M059J (cell line): ENCODE data around the gene PRRC2A. TPM values are rescaled to one million over a fixed set of nuclear protein-coding genes. Genes with fewer than 3 reads are reported as not detected.

ENCODE experiments used
- DNase-seq: peaks from one replicate; pipeline ENCODE4 v3.0.0-alpha.2; 2012; ENCODE audit warnings: low read depth
- total RNA-seq: library from RNA; depleted of rRNA; stranded (reverse); fragments of >200 nt; shearing (Covaris generic); gene quantifications from 2 replicates; pipeline ENCODE4 v1.2.3, GENCODE V29; 2014; rRNA removed

Gene PRRC2A
- total RNA-seq, 1 experiment from 2014 or later, result 121 TPM

GRCh38 chr6:31665501-31666336, 45.2 kb downstream of the PRRC2A start, which contains the start of gene CSNK2B:
Gene CSNK2B, plus strand, starts transcription at chr6:31666080. Its CDS starts 752 bp downstream, at chr6:31666832.
- DNase-seq, result peak; percentile 100

- DNase-seq, result peak; percentile 33
Observed at GRCh38 chr6:31666337-31666965, 45.9 kb downstream of the PRRC2A start.

GRCh38 chr6:31669676-31670075, 49.2 kb downstream of the PRRC2A start, which contains the start of gene LY6G5B:
Gene LY6G5B, plus strand, starts transcription at chr6:31669976. Its CDS starts 975 bp downstream, at chr6:31670951.
- no peak for DNase-seq

GRCh38 chr6:31676322-31676903, 55.9 kb downstream of the PRRC2A start:
- no peak for DNase-seq

- no peak for DNase-seq
Observed at GRCh38 chr6:31676904-31677303, 56.4 kb downstream of the PRRC2A start.

- DNase-seq, result no peak
Observed at GRCh38 chr6:31677955-31678354, 57.4 kb downstream of the PRRC2A start.

GRCh38 chr6:31680226-31681134, 60.0 kb downstream of the PRRC2A start, which contains the start of gene LY6G5C:
Gene LY6G5C, minus strand, starts transcription at chr6:31681067. Its CDS starts 694 bp downstream, at chr6:31680373.
- DNase-seq, result peak; percentile 93

- DNase-seq, result peak; percentile 67
Observed at GRCh38 chr6:31681135-31681671, 60.7 kb downstream of the PRRC2A start.

- DNase-seq, result no peak
Observed at GRCh38 chr6:31683591-31683990, 63.1 kb downstream of the PRRC2A start.

GRCh38 chr6:31686483-31686882, 66.0 kb downstream of the PRRC2A start:
- no peak for DNase-seq

GRCh38 chr6:31687321-31687720, 66.8 kb downstream of the PRRC2A start:
- no peak for DNase-seq

Other genes with a start within 250 kb of the PRRC2A start
- gene MICA, start 217.1 kb upstream of the PRRC2A start, total RNA-seq, result 155 and 164 TPM in 2 replicates
- 47.6 and 59.9 TPM in 2 replicates for gene MICB, start 122.6 kb upstream of the PRRC2A start, total RNA-seq
- not detected in 2 replicates for gene MCCD1, start 91.8 kb upstream of the PRRC2A start, total RNA-seq
- gene DDX39B, start 78.7 kb upstream of the PRRC2A start, total RNA-seq, result 351 and 506 TPM in 2 replicates
- gene ATP6V1G2, start 74.1 kb upstream of the PRRC2A start, total RNA-seq, result 0.20 TPM in 1 of 2 replicates, not detected in the other
- gene NFKBIL1, start 73.1 kb upstream of the PRRC2A start, total RNA-seq, result 12.8 and 25.7 TPM in 2 replicates
- not detected in 2 replicates for gene LTA, start 48.4 kb upstream of the PRRC2A start, total RNA-seq
- gene TNF, start 45.1 kb upstream of the PRRC2A start, total RNA-seq, result 0.47 and 0.62 TPM in 2 replicates
- 2.1 and 4.6 TPM in 2 replicates for gene LTB, start 38.3 kb upstream of the PRRC2A start, total RNA-seq
- not detected in 2 replicates for gene LST1, start 34.4 kb upstream of the PRRC2A start, total RNA-seq
- gene NCR3, start 27.7 kb upstream of the PRRC2A start, total RNA-seq, result not detected in 2 replicates
- not detected in 2 replicates for gene AIF1, start 5.5 kb upstream of the PRRC2A start, total RNA-seq
- gene BAG6, start 31.9 kb downstream of the PRRC2A start, total RNA-seq, result 194 and 317 TPM in 2 replicates
- gene APOM, start 35.2 kb downstream of the PRRC2A start, total RNA-seq, result 3.7 and 6.9 TPM in 2 replicates
- 29.9 and 37.5 TPM in 2 replicates for gene C6orf47, start 40.1 kb downstream of the PRRC2A start, total RNA-seq
- gene GPANK1, start 44.3 kb downstream of the PRRC2A start, total RNA-seq, result 17.7 and 31.6 TPM in 2 replicates
- gene CSNK2B, start 45.4 kb downstream of the PRRC2A start, total RNA-seq, result 645 and 1,183 TPM in 2 replicates
- 0.10 and 1.1 TPM in 2 replicates for gene LY6G5B, start 49.3 kb downstream of the PRRC2A start, total RNA-seq
- gene LY6G5C, start 60.4 kb downstream of the PRRC2A start, total RNA-seq, result 2.0 and 2.5 TPM in 2 replicates
- 37.0 and 51.9 TPM in 2 replicates for gene ABHD16A, start 82.6 kb downstream of the PRRC2A start, total RNA-seq
- not detected in 2 replicates for gene LY6G6F, start 86.2 kb downstream of the PRRC2A start, total RNA-seq
- not detected in 2 replicates for gene LY6G6D, start 94.6 kb downstream of the PRRC2A start, total RNA-seq
- not detected in 2 replicates for gene LY6G6C, start 101.0 kb downstream of the PRRC2A start, total RNA-seq
- not detected in 2 replicates for gene MPIG6B, start 102.7 kb downstream of the PRRC2A start, total RNA-seq
- 75.1 and 90.7 TPM in 2 replicates for gene DDAH2, start 108.6 kb downstream of the PRRC2A start, total RNA-seq
- 1,686 and 1,715 TPM in 2 replicates for gene CLIC1, start 115.8 kb downstream of the PRRC2A start, total RNA-seq
- 12.8 and 19.4 TPM in 2 replicates for gene MSH5, start 119.3 kb downstream of the PRRC2A start, total RNA-seq
- gene SAPCD1, start 141.9 kb downstream of the PRRC2A start, total RNA-seq, result 1.7 TPM in 1 of 2 replicates, not detected in the other
- 0.94 and 1.8 TPM in 2 replicates for gene VWA7, start 156.6 kb downstream of the PRRC2A start, total RNA-seq
- 33.1 and 51.2 TPM in 2 replicates for gene VARS1, start 175.0 kb downstream of the PRRC2A start, total RNA-seq
- gene LSM2, start 186.3 kb downstream of the PRRC2A start, total RNA-seq, result 162 and 306 TPM in 2 replicates
- 0.30 and 2.5 TPM in 2 replicates for gene HSPA1L, start 194.6 kb downstream of the PRRC2A start, total RNA-seq
- gene HSPA1A, start 194.8 kb downstream of the PRRC2A start, total RNA-seq, result 163 and 238 TPM in 2 replicates
- gene HSPA1B, start 207.0 kb downstream of the PRRC2A start, total RNA-seq, result 185 and 359 TPM in 2 replicates
- 210 and 218 TPM in 2 replicates for gene NEU1, start 242.1 kb downstream of the PRRC2A start, total RNA-seq